ENCODE results near the gene GPR15.

- no peak for TF ChIP-seq POLR2A (IDR thresholded peaks at IDR 0.05; ENCODE audit: extremely low read depth, insufficient read length)
- TF ChIP-seq CTCF (IDR thresholded peaks at IDR 0.05; ENCODE audit: low read depth, low read length): no peak
Observed at GRCh38 chr3:98519351-98519750, 12.4 kb upstream of the GPR15 start.
